Neural cell (in vitro differentiated cells): ENCODE results near the gene SPATA31C2. TPM values are rescaled to one million over a fixed set of nuclear protein-coding genes. Genes with fewer than 3 reads are reported as not detected.
"Not testable (repeated sequence)": the region's sequence is repeated elsewhere in the genome, so short reads cannot be mapped to it uniquely, and the experiment has no call there.

ENCODE experiments used
- H2AFZ ChIP-seq: fragments of 200-600, 300-800 bp; sonication (generic), shearing (Covaris generic); 2 replicates; pipeline ENCODE4 v1.6.0; 2014; ENCODE audit warnings: low read depth, mild to moderate bottlenecking, antibody characterized with exemption, low read length, moderate library complexity
- H3F3A ChIP-seq: fragments of 200-600 bp; shearing (Covaris generic); 2 replicates; pipeline ENCODE4 v1.6.1; 2016; ENCODE audit warnings: mild to moderate bottlenecking, moderate library complexity, mixed read lengths, antibody characterized with exemption, low read length; ENCODE audit not compliant: insufficient read depth, poor library complexity, severe bottlenecking
- H3K27ac ChIP-seq: fragments of 200-600, 300-800 bp; sonication (generic), shearing (Covaris generic); 2 replicates; pipeline ENCODE4 v1.5.1; 2014; ENCODE audit warnings: mild to moderate bottlenecking, low read length, moderate library complexity
- H3K27me3 ChIP-seq: fragments of 300-800, 200-600 bp; sonication (generic), shearing (Covaris generic); 2 replicates; pipeline ENCODE4 v1.6.0; 2014; ENCODE audit warnings: mild to moderate bottlenecking, low read depth, low read length, moderate library complexity; ENCODE audit not compliant: insufficient read depth
- H3K36me3 ChIP-seq: fragments of 300-800, 200-600 bp; sonication (generic), shearing (Covaris generic); 2 replicates; pipeline ENCODE4 v1.5.1; 2014; ENCODE audit warnings: mild to moderate bottlenecking, antibody characterized with exemption, low read length, moderate library complexity; ENCODE audit not compliant: insufficient read depth
- H3K4me2 ChIP-seq: fragments of 300-800, 200-600 bp; sonication (generic), shearing (Covaris generic); 2 replicates; pipeline ENCODE4 v1.6.0; 2014; ENCODE audit warnings: mild to moderate bottlenecking, low read length
- H3K4me3 ChIP-seq: fragments of 300-800, 200-600 bp; sonication (generic), shearing (Covaris generic); 2 replicates; pipeline ENCODE4 v1.5.1; 2014; ENCODE audit warnings: mild to moderate bottlenecking, low read length, moderate library complexity
- H3K79me2 ChIP-seq: fragments of 200-600 bp; shearing (Covaris generic); replicated peaks from 2 replicates; pipeline ENCODE4 v1.6.0; 2014; ENCODE audit warnings: mild to moderate bottlenecking, low read length, moderate library complexity; ENCODE audit not compliant: insufficient read depth
- H3K9ac ChIP-seq: fragments of 300-800, 200-600 bp; sonication (generic), shearing (Covaris generic); 2 replicates; pipeline ENCODE4 v1.6.1; 2016; ENCODE audit warnings: mild to moderate bottlenecking, low read length, mixed read lengths
- H3K9me2 ChIP-seq: fragments of 200-600 bp; shearing (Covaris generic); 2 replicates; pipeline ENCODE4 v1.6.1; 2016; ENCODE audit warnings: mild to moderate bottlenecking, low read length, mixed read lengths; ENCODE audit not compliant: insufficient read depth
- H3K9me3 ChIP-seq: fragments of 200-600, 300-800 bp; sonication (generic), shearing (Covaris generic); 2 replicates; pipeline ENCODE4 v1.6.1; 2016; ENCODE audit warnings: mild to moderate bottlenecking, mixed run types, low read length, moderate library complexity, mixed read lengths
- H4K20me1 ChIP-seq: fragments of 200-600 bp; shearing (Covaris generic); 2 replicates; pipeline ENCODE4 v1.6.1; 2016; ENCODE audit warnings: mild to moderate bottlenecking, mixed run types; ENCODE audit not compliant: insufficient read depth
- CTCF ChIP-seq: fragments of 450-650 bp; IDR thresholded peaks from 2 replicates; pipeline ENCODE4 v1.5.1; 2014; ENCODE audit warnings: antibody characterized with exemption, mild to moderate bottlenecking, moderate library complexity; ENCODE audit not compliant: poor library complexity, severe bottlenecking
- EP300 ChIP-seq: fragments of 450-650 bp; conservative IDR thresholded peaks from 2 replicates; pipeline ENCODE4 v1.6.1; 2014; ENCODE audit warnings: antibody characterized with exemption, mild to moderate bottlenecking, moderate library complexity; ENCODE audit not compliant: poor library complexity, severe bottlenecking
- EZH2 ChIP-seq: fragments of 200-600, 300-800 bp; shearing (Covaris generic), sonication (generic); IDR thresholded peaks from 2 replicates; pipeline ENCODE4 v1.6.1; 2014; ENCODE audit warnings: antibody characterized with exemption, low read length, borderline replicate concordance, mild to moderate bottlenecking; ENCODE audit not compliant: insufficient read depth, poor library complexity, severe bottlenecking
- MXI1 ChIP-seq: fragments of 450-650 bp; conservative IDR thresholded peaks from 2 replicates; pipeline ENCODE4 v1.6.1; 2014; ENCODE audit warnings: antibody characterized with exemption, mild to moderate bottlenecking; ENCODE audit not compliant: poor library complexity, severe bottlenecking
- POLR2AphosphoS5 ChIP-seq: IDR thresholded peaks from 2 replicates; pipeline ENCODE4 v1.6.1; 2012
- RAD21 ChIP-seq: fragments of 450-650 bp; conservative IDR thresholded peaks from 2 replicates; pipeline ENCODE4 v1.6.1; 2014; ENCODE audit warnings: antibody characterized with exemption, mild to moderate bottlenecking, moderate library complexity
- SMC3 ChIP-seq: fragments of 450-650 bp; conservative IDR thresholded peaks from 2 replicates; pipeline ENCODE4 v1.6.1; 2014; ENCODE audit warnings: antibody characterized with exemption, mild to moderate bottlenecking, moderate library complexity; ENCODE audit not compliant: poor library complexity
- TAF1 ChIP-seq: IDR thresholded peaks from 2 replicates; pipeline ENCODE4 v1.6.1; 2012; ENCODE audit warnings: low read depth
- polyA minus RNA-seq: library from RNA; depleted of rRNA, polyadenylated mRNA; stranded (reverse); fragments of >200 nt; gene quantifications from 2 replicates; pipeline ENCODE4 v1.2.3, GENCODE V29; 2014
- polyA plus RNA-seq: library from polyadenylated mRNA; depleted of rRNA; stranded (reverse); fragments of >200 nt; gene quantifications from 2 replicates; pipeline ENCODE4 v1.2.3, GENCODE V29; 2014
- TF ChIP-seq, protein P1 (sequence below): IDR thresholded peaks from 2 replicates; pipeline ENCODE4 v1.6.1; 2012; ENCODE audit warnings: borderline replicate concordance

The SPATA31C2 gene
- polyA plus RNA-seq (not detected in 2 replicates), polyA minus RNA-seq (not detected in 2 replicates)

GRCh38 chr9:88138375-88138774 is at the start of gene SPATA31C2:
SPATA31C2 (minus strand) TSS chr9:88138475; CDS start chr9:88138446, 29 bp downstream.
- H3K4me2 ChIP-seq, H3K4me3 ChIP-seq, H3K9me2 ChIP-seq, H3K27ac ChIP-seq, H4K20me1 ChIP-seq, H3K27me3 ChIP-seq, H3F3A ChIP-seq, H3K79me2 ChIP-seq, H3K9me3 ChIP-seq, H3K36me3 ChIP-seq, H3K9ac ChIP-seq, H2AFZ ChIP-seq: not testable (repeated sequence)

DNA sequence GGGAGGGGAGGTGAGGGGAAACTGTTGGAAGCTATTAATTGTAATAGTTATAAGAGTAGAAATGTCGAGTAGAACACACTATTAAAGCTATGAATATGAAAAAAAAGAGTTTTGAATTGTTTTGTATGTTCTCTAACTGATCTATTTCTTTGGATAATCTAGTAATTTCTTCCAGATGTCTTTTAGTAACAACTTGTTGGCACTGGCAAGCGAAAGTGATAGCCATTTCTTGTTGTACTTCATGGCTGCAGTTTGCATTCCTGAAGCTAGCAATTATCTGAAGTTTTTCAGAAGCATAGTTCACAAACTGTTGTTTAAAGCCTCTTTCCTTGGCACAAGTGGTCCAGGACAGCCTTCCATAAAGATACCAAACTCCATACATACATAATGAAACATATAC is 49.4 kb upstream of the SPATA31C2 start:
- no peak overlapping the region for H3K4me3 ChIP-seq
- no peaks in the 10 kb centered on the region for H3K9me3 ChIP-seq
- TF ChIP-seq, protein P1, sequence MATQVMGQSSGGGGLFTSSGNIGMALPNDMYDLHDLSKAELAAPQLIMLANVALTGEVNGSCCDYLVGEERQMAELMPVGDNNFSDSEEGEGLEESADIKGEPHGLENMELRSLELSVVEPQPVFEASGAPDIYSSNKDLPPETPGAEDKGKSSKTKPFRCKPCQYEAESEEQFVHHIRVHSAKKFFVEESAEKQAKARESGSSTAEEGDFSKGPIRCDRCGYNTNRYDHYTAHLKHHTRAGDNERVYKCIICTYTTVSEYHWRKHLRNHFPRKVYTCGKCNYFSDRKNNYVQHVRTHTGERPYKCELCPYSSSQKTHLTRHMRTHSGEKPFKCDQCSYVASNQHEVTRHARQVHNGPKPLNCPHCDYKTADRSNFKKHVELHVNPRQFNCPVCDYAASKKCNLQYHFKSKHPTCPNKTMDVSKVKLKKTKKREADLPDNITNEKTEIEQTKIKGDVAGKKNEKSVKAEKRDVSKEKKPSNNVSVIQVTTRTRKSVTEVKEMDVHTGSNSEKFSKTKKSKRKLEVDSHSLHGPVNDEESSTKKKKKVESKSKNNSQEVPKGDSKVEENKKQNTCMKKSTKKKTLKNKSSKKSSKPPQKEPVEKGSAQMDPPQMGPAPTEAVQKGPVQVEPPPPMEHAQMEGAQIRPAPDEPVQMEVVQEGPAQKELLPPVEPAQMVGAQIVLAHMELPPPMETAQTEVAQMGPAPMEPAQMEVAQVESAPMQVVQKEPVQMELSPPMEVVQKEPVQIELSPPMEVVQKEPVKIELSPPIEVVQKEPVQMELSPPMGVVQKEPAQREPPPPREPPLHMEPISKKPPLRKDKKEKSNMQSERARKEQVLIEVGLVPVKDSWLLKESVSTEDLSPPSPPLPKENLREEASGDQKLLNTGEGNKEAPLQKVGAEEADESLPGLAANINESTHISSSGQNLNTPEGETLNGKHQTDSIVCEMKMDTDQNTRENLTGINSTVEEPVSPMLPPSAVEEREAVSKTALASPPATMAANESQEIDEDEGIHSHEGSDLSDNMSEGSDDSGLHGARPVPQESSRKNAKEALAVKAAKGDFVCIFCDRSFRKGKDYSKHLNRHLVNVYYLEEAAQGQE = no peak
- H3F3A ChIP-seq = no peaks in the 10 kb centered on the region
- H3K9me2 ChIP-seq = no peaks in the 10 kb centered on the region
- no peaks in the 10 kb centered on the region for H4K20me1 ChIP-seq
- no peak overlapping the region for H3K9ac ChIP-seq
- no peak overlapping the region for H3K4me2 ChIP-seq
- no peaks in the 10 kb centered on the region for H3K79me2 ChIP-seq
- H2AFZ ChIP-seq = no peak overlapping the region
- H3K27me3 ChIP-seq = no peaks in the 10 kb centered on the region
- no peak overlapping the region for H3K27ac ChIP-seq
- no peaks in the 10 kb centered on the region for H3K36me3 ChIP-seq

DNA sequence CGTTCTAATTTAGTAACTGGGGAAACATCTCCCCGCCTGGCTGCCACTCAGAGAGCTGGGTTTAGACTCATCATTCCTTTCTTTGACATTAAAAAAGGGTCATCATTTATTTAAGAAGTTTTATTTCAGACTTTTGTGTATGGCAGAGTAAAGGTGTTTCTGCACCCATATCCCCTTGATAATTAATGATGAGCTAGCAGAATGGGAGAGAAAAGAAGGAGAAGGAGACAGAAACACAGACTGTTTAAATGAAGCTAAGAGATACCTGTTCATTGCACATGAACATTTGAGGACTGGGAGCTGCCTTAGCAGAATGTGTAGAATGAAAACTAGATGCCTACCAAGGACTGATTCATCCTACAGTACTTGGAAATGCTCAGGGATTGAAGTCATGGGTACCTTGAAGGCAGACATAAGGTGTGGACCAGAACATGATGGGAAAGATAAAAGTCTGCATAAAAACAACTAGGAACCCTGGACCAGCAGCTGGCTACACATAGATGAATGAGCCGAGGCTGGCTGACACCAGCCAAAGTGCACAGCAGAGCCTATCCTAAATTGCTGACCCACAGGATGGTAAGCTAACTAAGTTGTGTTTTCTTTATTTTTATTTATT is 48.3 kb upstream of the SPATA31C2 start:
- Histone ChIP-seq H3K27ac (no peak overlapping the region), H3K9me3 (no peaks in the 10 kb centered on the region), H3K36me3 (no peaks in the 10 kb centered on the region), H3F3A (no peaks in the 10 kb centered on the region), H3K4me3 (no peak overlapping the region), H3K9me2 (no peaks in the 10 kb centered on the region), H3K79me2 (no peaks in the 10 kb centered on the region), H3K27me3 (no peaks in the 10 kb centered on the region), H2AFZ (no peak overlapping the region), H3K9ac (no peak overlapping the region), H3K4me2 (no peak overlapping the region), H4K20me1 (no peaks in the 10 kb centered on the region)
- TF ChIP-seq MXI1 (no peak), TAF1 (no peak), RAD21 (no peak), POLR2AphosphoS5 (no peak), SMC3 (no peak), EZH2 (no peak), EP300 (no peak), CTCF (no peak)
- TF ChIP-seq, protein P1 = no peak
